ENCODE measurements around the gene CCDC57.

DNA sequence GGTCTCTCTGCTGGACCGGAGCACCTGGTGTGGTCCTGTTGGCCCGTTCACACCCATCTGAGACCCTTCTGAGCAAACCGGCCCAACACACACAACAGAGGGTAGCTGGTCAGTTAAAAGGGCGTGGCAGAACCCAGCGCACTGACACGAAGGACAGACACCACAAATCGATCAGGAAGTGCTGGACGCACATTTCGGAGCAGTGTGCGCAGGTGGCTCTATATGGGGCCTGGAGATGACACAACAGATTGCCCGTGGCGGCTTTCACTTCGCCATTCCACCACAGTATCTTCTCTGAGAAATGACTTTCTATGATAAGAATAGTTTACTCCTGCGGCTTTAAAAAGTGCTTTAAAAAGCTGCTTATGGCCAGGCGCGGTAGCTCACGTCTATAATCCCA is 12.5 kb downstream of the CCDC57 start:
- no peak for TF ChIP-seq POLR2A (IDR thresholded peaks at IDR 0.05)
- TF ChIP-seq, protein P1, sequence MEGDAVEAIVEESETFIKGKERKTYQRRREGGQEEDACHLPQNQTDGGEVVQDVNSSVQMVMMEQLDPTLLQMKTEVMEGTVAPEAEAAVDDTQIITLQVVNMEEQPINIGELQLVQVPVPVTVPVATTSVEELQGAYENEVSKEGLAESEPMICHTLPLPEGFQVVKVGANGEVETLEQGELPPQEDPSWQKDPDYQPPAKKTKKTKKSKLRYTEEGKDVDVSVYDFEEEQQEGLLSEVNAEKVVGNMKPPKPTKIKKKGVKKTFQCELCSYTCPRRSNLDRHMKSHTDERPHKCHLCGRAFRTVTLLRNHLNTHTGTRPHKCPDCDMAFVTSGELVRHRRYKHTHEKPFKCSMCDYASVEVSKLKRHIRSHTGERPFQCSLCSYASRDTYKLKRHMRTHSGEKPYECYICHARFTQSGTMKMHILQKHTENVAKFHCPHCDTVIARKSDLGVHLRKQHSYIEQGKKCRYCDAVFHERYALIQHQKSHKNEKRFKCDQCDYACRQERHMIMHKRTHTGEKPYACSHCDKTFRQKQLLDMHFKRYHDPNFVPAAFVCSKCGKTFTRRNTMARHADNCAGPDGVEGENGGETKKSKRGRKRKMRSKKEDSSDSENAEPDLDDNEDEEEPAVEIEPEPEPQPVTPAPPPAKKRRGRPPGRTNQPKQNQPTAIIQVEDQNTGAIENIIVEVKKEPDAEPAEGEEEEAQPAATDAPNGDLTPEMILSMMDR (IDR thresholded peaks at IDR 0.05), result no peak
